DND-41 (cell line): ENCODE data around the gene C11orf87.

Experiments
- ATAC-seq: fragments of 200-7000 bp; cut with Tn5 transposase; 3 replicates; pipeline ENCODE4 v1.9.1; 2021; ENCODE audit warnings: low read depth; ENCODE audit not compliant: insufficient read depth
- DNase-seq: peaks from one replicate; pipeline ENCODE4 v3.0.0-alpha.2; 2020
- H2AFZ ChIP-seq: 2 replicates; pipeline ENCODE4 v1.6.0; 2012; ENCODE audit warnings: low read depth, low read length
- H3K27ac ChIP-seq: 2 replicates; pipeline ENCODE4 v1.5.1; 2012; ENCODE audit warnings: low read length, inconsistent platforms
- H3K27me3 ChIP-seq: fragments of 200-600 bp; sonication (generic); 2 replicates; pipeline ENCODE4 v1.6.0; 2012; ENCODE audit warnings: low read length, mild to moderate bottlenecking, inconsistent platforms; ENCODE audit not compliant: insufficient read depth, poor library complexity
- H3K36me3 ChIP-seq: 2 replicates; pipeline ENCODE4 v1.5.1; 2012; ENCODE audit warnings: low read length, inconsistent platforms; ENCODE audit not compliant: insufficient read depth
- H3K4me1 ChIP-seq: 2 replicates; pipeline ENCODE4 v1.5.1; 2012; ENCODE audit warnings: mild to moderate bottlenecking, low read length; ENCODE audit not compliant: insufficient read depth
- H3K4me2 ChIP-seq: 2 replicates; pipeline ENCODE4 v1.6.0; 2012; ENCODE audit warnings: mild to moderate bottlenecking, moderate library complexity, low read length, inconsistent platforms; ENCODE audit not compliant: insufficient read depth
- H3K4me3 ChIP-seq, 2 experiments: fragments of 200-600 bp in 1 of 2; shearing (Covaris generic) in 1 of 2; 2 replicates each; pipeline ENCODE4 v1.5.1; 2012 to 2016; ENCODE audit warnings: inconsistent platforms in 2 of 2, low read length in 2 of 2, mild to moderate bottlenecking in 2 of 2, low read depth in 1 of 2, moderate library complexity in 1 of 2
- H3K79me2 ChIP-seq: 2 replicates; pipeline ENCODE4 v1.6.0; 2012; ENCODE audit warnings: low read length, inconsistent platforms; ENCODE audit not compliant: insufficient read depth
- H3K9ac ChIP-seq: 2 replicates; pipeline ENCODE4 v1.6.0; 2012; ENCODE audit warnings: low read depth, mild to moderate bottlenecking, inconsistent platforms, low read length, moderate library complexity
- H3K9me3 ChIP-seq: 2 replicates; pipeline ENCODE4 v1.5.1; 2012; ENCODE audit warnings: low read length, moderate library complexity, mild to moderate bottlenecking, inconsistent platforms; ENCODE audit not compliant: insufficient read depth, severe bottlenecking
- H4K20me1 ChIP-seq: 2 replicates; pipeline ENCODE4 v1.6.0; 2012; ENCODE audit warnings: low read length; ENCODE audit not compliant: insufficient read depth
- CTCF ChIP-seq: IDR thresholded peaks from 2 replicates; pipeline ENCODE4 v1.5.1; 2012; ENCODE audit warnings: borderline replicate concordance, low read length, moderate library complexity, mild to moderate bottlenecking; ENCODE audit not compliant: poor library complexity, severe bottlenecking; ENCODE audit errors: extremely low read depth
- EZH2 ChIP-seq: IDR thresholded peaks from 3 replicates; pipeline ENCODE4 v1.6.1; 2012; ENCODE audit warnings: borderline replicate concordance, low read depth, mild to moderate bottlenecking, moderate library complexity, low read length, inconsistent platforms; ENCODE audit not compliant: severe bottlenecking

The C11orf87 gene

GRCh38 chr11:109421981-109422869 lies at the start of gene C11orf87:
TSS of gene C11orf87 (plus strand) at chr11:109422190. CDS start at chr11:109423634, 1,444 bp downstream.
- no peaks in the 10 kb centered on the region for H4K20me1 ChIP-seq
- H3K27ac ChIP-seq: no peak within 1 kb of the TSS
- TF ChIP-seq EZH2: no peak
- H3K4me1 ChIP-seq: no peaks in the 10 kb centered on the region
- DNase-seq (no peak), ATAC-seq (no peak)
- H3K36me3 ChIP-seq: no peaks in the 10 kb centered on the region
- no peak within 1 kb of the TSS for H3K4me2 ChIP-seq
- no peaks in the 10 kb centered on the region for H3K27me3 ChIP-seq
- no peak within 1 kb of the TSS for H3K9ac ChIP-seq
- H3K79me2 ChIP-seq: no peaks in the 10 kb centered on the region
- H2AFZ ChIP-seq: no peak within 1 kb of the TSS
- no peaks in the 10 kb centered on the region for H3K9me3 ChIP-seq
- no peak within 1 kb of the TSS for H3K4me3 ChIP-seq

- H3K36me3 ChIP-seq: no peaks in the 10 kb centered on the region
- ATAC-seq: no peak
- no peak overlapping the region for H3K4me2 ChIP-seq
- H3K27me3 ChIP-seq: no peaks in the 10 kb centered on the region
- TF ChIP-seq EZH2: no peak
- TF ChIP-seq CTCF: no peak
- H3K4me1 ChIP-seq: no peaks in the 10 kb centered on the region
- H4K20me1 ChIP-seq: no peaks in the 10 kb centered on the region
- H2AFZ ChIP-seq: no peak overlapping the region
- H3K9me3 ChIP-seq: no peaks in the 10 kb centered on the region
- no peak overlapping the region for H3K4me3 ChIP-seq
- no peak overlapping the region for H3K9ac ChIP-seq
- no peak overlapping the region for H3K27ac ChIP-seq
- no peaks in the 10 kb centered on the region for H3K79me2 ChIP-seq
- DNase-seq: no peak
Observed at GRCh38 chr11:109374032-109374431, 48.0 kb upstream of the C11orf87 start.

GRCh38 chr11:109374441-109374840 lies 47.5 kb upstream of the C11orf87 start:
- no peak for TF ChIP-seq CTCF
- no peak for TF ChIP-seq EZH2
- Histone ChIP-seq H4K20me1 (no peaks in the 10 kb centered on the region), H3K4me1 (no peaks in the 10 kb centered on the region), H3K36me3 (no peaks in the 10 kb centered on the region), H3K27ac (no peak overlapping the region), H3K9ac (no peak overlapping the region), H3K79me2 (no peaks in the 10 kb centered on the region), H3K4me2 (no peak overlapping the region), H2AFZ (no peak overlapping the region), H3K4me3 (no peak overlapping the region), H3K27me3 (no peaks in the 10 kb centered on the region), H3K9me3 (no peaks in the 10 kb centered on the region)
- no peak for DNase-seq
- no peak for ATAC-seq

DNA sequence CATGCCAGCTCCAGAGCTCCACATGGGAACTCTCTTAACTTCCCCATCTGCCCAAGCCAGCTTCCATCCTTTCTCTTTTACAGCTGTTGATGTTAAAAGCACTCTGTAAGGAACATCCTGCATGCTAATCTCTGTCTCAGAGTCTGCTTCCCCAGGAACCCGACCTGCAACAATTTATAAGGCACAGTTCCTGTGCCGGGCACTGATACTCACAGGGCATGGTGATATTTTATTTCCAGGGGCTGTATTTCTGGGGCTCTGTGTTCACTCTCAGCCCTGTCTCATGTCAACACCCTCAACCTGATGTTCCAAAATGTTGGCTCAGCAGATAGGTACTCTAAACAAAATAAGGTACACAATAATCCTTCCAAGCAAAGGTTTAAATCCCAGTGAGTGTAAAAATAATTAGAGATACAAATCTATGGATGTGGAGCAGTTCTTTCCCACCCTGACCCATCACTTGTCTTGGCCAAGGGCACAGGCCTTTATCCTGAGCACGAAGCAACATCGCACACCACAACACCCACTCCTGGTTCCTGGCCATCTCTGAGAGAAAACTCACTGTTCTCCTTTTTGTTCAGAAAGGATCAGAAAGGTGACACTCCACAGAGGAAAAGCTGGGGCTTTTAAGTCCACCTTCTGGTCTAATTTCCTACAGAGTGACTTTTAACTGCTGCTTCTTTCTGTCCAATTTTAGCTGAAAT lies 44.8 kb upstream of the C11orf87 start:
- H4K20me1 ChIP-seq: no peaks in the 10 kb centered on the region

More for the DNA sequence above, 44.8 kb upstream of the C11orf87 start:
- no peak overlapping the region for H3K4me2 ChIP-seq
- H2AFZ ChIP-seq: no peak overlapping the region
- H3K79me2 ChIP-seq: no peaks in the 10 kb centered on the region
- H3K27me3 ChIP-seq: no peaks in the 10 kb centered on the region
- H3K4me1 ChIP-seq: no peaks in the 10 kb centered on the region
- TF ChIP-seq EZH2 (no peak), CTCF (no peak)
- no peaks in the 10 kb centered on the region for H3K36me3 ChIP-seq
- H3K4me3 ChIP-seq: no peak overlapping the region
- no peaks in the 10 kb centered on the region for H3K9me3 ChIP-seq
- H3K27ac ChIP-seq: no peak overlapping the region
- DNase-seq: no peak
- H3K9ac ChIP-seq: no peak overlapping the region
- ATAC-seq: no peak
